ENCODE data around the gene ZNF322.

Gene ZNF322

GRCh38 chr6:26607434-26608230 is 51.9 kb downstream of the ZNF322 start:
- Histone ChIP-seq H3K4me3 (ENCODE audit: low read length) (no peak overlapping the region), H3K9ac (ENCODE audit: low read length) (no peak overlapping the region), H3K27ac (ENCODE audit: low read depth, low read length) (no peak overlapping the region), H3K36me3 (ENCODE audit: control insufficient read depth, insufficient read depth, low read length) (no peaks in the 10 kb centered on the region), H3K27me3 (ENCODE audit: control insufficient read depth, insufficient read depth, low read length) (no peaks in the 10 kb centered on the region), H3K4me1 (ENCODE audit: control insufficient read depth, insufficient read depth, low read length) (no peaks in the 10 kb centered on the region)

GRCh38 chr6:26604797-26605196 is 54.7 kb downstream of the ZNF322 start:
- H3K27ac ChIP-seq (ENCODE audit: low read depth, low read length) = no peak overlapping the region
- peaks cover 2% of the 10 kb centered on the region for H3K36me3 ChIP-seq (ENCODE audit: control insufficient read depth, insufficient read depth, low read length)
- H3K9ac ChIP-seq (ENCODE audit: low read length) = no peak overlapping the region
- no peaks in the 10 kb centered on the region for H3K4me1 ChIP-seq (ENCODE audit: control insufficient read depth, insufficient read depth, low read length)
- no peaks in the 10 kb centered on the region for H3K27me3 ChIP-seq (ENCODE audit: control insufficient read depth, insufficient read depth, low read length)
- H3K4me3 ChIP-seq (ENCODE audit: low read length) = no peak overlapping the region

GRCh38 chr6:26604026-26604425 is 55.5 kb downstream of the ZNF322 start:
- Histone ChIP-seq H3K4me1 (ENCODE audit: control insufficient read depth, insufficient read depth, low read length) (no peaks in the 10 kb centered on the region), H3K27ac (ENCODE audit: low read depth, low read length) (no peak overlapping the region), H3K9ac (ENCODE audit: low read length) (no peak overlapping the region), H3K36me3 (ENCODE audit: control insufficient read depth, insufficient read depth, low read length) (peaks cover 8% of the 10 kb centered on the region), H3K27me3 (ENCODE audit: control insufficient read depth, insufficient read depth, low read length) (no peaks in the 10 kb centered on the region), H3K4me3 (ENCODE audit: low read length) (no peak overlapping the region)

DNA sequence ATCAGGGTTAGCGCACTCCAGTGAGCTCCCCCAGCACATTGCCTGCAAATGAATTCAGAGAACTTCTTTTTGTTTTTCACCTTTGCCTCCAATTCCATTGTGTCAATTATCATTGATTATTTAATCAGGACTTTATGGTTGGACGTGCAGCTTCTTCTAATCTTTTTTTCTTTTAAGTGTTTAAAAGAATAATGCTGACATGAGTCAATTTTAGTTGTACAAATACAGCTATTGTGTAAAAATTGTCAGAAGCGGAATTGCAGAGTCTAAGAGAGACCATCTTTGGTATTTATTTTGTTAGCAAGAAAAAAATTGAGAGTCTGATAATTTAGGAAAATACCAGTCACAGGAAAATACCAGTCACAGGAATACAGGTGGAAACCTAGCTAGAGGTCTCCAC is 57.3 kb downstream of the ZNF322 start:
- no peaks in the 10 kb centered on the region for H3K27me3 ChIP-seq (ENCODE audit: control insufficient read depth, insufficient read depth, low read length)
- peaks cover 19% of the 10 kb centered on the region for H3K36me3 ChIP-seq (ENCODE audit: control insufficient read depth, insufficient read depth, low read length)
- H3K9ac ChIP-seq (ENCODE audit: low read length) = no peak overlapping the region
- no peak overlapping the region for H3K4me3 ChIP-seq (ENCODE audit: low read length)
- peaks cover 6% of the 10 kb centered on the region for H3K4me1 ChIP-seq (ENCODE audit: control insufficient read depth, insufficient read depth, low read length)
- H3K27ac ChIP-seq (ENCODE audit: low read depth, low read length) = no peak overlapping the region

DNA sequence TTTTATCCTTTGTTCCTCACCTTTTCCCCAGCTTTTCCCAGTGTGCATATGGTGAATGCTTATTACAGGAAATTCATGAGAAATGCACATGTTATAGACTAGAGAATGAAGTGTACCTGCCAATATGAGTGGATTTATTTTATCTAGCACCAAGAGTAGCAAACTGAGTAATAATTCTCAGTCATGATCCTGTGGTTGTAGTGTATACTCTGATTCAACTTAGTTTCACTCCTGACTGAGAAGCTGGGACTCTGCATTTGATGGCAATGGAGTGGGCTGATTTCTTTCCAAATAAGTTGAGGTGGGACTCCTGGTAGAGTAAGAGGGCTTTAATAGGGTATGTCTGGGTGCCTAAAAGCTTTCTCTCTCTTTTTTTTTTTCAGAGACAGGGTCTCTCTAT is 58.8 kb downstream of the ZNF322 start:
- peaks cover 19% of the 10 kb centered on the region for H3K36me3 ChIP-seq (ENCODE audit: control insufficient read depth, insufficient read depth, low read length)
- H3K9ac ChIP-seq (ENCODE audit: low read length) = no peak overlapping the region
- no peak overlapping the region for H3K27ac ChIP-seq (ENCODE audit: low read depth, low read length)
- no peak overlapping the region for H3K4me3 ChIP-seq (ENCODE audit: low read length)
- H3K4me1 ChIP-seq (ENCODE audit: control insufficient read depth, insufficient read depth, low read length) = peaks cover 6% of the 10 kb centered on the region
- H3K27me3 ChIP-seq (ENCODE audit: control insufficient read depth, insufficient read depth, low read length) = no peaks in the 10 kb centered on the region

DNA sequence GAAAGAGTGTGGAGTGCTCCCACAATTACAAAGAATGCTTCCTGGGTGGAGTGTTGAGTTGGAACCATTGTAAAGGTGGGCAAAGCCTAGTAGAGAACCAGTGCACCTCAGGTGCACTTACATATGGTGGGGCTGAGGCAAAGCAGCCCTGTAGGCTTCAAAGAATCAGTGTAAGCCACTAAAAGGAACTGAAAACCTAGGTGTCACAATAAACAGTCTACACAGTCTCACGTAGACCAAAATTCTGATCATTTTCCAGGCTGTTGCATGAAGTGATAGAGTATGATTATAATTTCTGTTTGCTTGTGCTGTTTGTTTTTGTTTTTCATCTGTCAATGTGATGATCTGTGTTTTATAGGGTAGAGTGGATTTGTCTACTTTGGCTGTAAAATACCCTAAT is 60.0 kb downstream of the ZNF322 start:
- peaks cover 2% of the 10 kb centered on the region for H3K27me3 ChIP-seq (ENCODE audit: control insufficient read depth, insufficient read depth, low read length)
- no peak overlapping the region for H3K27ac ChIP-seq (ENCODE audit: low read depth, low read length)

GRCh38 chr6:26599134-26599533 is 60.4 kb downstream of the ZNF322 start:
- peaks cover 2% of the 10 kb centered on the region for H3K27me3 ChIP-seq (ENCODE audit: control insufficient read depth, insufficient read depth, low read length)
- H3K36me3 ChIP-seq (ENCODE audit: control insufficient read depth, insufficient read depth, low read length) = peaks cover 19% of the 10 kb centered on the region
- H3K4me1 ChIP-seq (ENCODE audit: control insufficient read depth, insufficient read depth, low read length) = peaks cover 6% of the 10 kb centered on the region
- no peak overlapping the region for H3K9ac ChIP-seq (ENCODE audit: low read length)
- H3K4me3 ChIP-seq (ENCODE audit: low read length) = no peak overlapping the region
- H3K27ac ChIP-seq (ENCODE audit: low read depth, low read length) = no peak overlapping the region

More for the DNA sequence above, 60.0 kb downstream of the ZNF322 start:
- Histone ChIP-seq H3K36me3 (ENCODE audit: control insufficient read depth, insufficient read depth, low read length) (peaks cover 19% of the 10 kb centered on the region), H3K4me1 (ENCODE audit: control insufficient read depth, insufficient read depth, low read length) (peaks cover 6% of the 10 kb centered on the region), H3K9ac (ENCODE audit: low read length) (no peak overlapping the region), H3K4me3 (ENCODE audit: low read length) (no peak overlapping the region)

DNA sequence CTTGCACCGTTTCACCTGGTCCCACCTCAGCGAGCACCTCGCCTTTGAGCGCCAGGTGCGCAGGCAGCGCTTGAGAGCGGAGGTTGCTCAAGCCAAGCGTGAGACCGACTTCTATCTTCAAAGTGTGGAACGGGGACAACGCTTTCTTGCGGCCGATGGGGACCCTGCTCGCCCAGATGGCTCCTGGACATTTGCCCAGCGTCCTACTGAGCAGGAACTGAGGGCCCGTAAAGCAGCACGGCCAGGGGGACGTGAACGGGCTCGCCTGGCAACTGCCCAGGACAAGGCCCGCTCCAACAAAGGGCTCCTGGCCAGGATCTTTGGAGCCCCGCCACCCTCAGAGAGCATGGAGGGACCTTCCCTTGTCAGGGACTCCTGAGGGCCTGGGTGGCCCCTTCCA is 61.3 kb downstream of the ZNF322 start:
- Histone ChIP-seq H3K4me1 (ENCODE audit: control insufficient read depth, insufficient read depth, low read length) (peaks cover 6% of the 10 kb centered on the region), H3K27me3 (ENCODE audit: control insufficient read depth, insufficient read depth, low read length) (peaks cover 2% of the 10 kb centered on the region), H3K27ac (ENCODE audit: low read depth, low read length) (no peak overlapping the region), H3K36me3 (ENCODE audit: control insufficient read depth, insufficient read depth, low read length) (peaks cover 19% of the 10 kb centered on the region), H3K9ac (ENCODE audit: low read length) (no peak overlapping the region), H3K4me3 (ENCODE audit: low read length) (peak overlapping the region; percentile 87)

GRCh38 chr6:26597821-26598220 is 61.7 kb downstream of the ZNF322 start:
- Histone ChIP-seq H3K27ac (ENCODE audit: low read depth, low read length) (peak overlapping the region; percentile 57), H3K36me3 (ENCODE audit: control insufficient read depth, insufficient read depth, low read length) (peaks cover 19% of the 10 kb centered on the region), H3K4me3 (ENCODE audit: low read length) (peak overlapping the region; percentile 87), H3K27me3 (ENCODE audit: control insufficient read depth, insufficient read depth, low read length) (peaks cover 2% of the 10 kb centered on the region), H3K9ac (ENCODE audit: low read length) (peak overlapping the region; percentile 50), H3K4me1 (ENCODE audit: control insufficient read depth, insufficient read depth, low read length) (peaks cover 6% of the 10 kb centered on the region)

- Histone ChIP-seq H3K36me3 (ENCODE audit: control insufficient read depth, insufficient read depth, low read length) (peaks cover 19% of the 10 kb centered on the region), H3K27me3 (ENCODE audit: control insufficient read depth, insufficient read depth, low read length) (peaks cover 2% of the 10 kb centered on the region), H3K27ac (ENCODE audit: low read depth, low read length) (peak overlapping the region; percentile 57), H3K4me1 (ENCODE audit: control insufficient read depth, insufficient read depth, low read length) (peaks cover 6% of the 10 kb centered on the region), H3K9ac (ENCODE audit: low read length) (peak overlapping the region; percentile 50), H3K4me3 (ENCODE audit: low read length) (peak overlapping the region; percentile 87)
Observed at GRCh38 chr6:26597389-26597766, 62.2 kb downstream of the ZNF322 start.

DNA sequence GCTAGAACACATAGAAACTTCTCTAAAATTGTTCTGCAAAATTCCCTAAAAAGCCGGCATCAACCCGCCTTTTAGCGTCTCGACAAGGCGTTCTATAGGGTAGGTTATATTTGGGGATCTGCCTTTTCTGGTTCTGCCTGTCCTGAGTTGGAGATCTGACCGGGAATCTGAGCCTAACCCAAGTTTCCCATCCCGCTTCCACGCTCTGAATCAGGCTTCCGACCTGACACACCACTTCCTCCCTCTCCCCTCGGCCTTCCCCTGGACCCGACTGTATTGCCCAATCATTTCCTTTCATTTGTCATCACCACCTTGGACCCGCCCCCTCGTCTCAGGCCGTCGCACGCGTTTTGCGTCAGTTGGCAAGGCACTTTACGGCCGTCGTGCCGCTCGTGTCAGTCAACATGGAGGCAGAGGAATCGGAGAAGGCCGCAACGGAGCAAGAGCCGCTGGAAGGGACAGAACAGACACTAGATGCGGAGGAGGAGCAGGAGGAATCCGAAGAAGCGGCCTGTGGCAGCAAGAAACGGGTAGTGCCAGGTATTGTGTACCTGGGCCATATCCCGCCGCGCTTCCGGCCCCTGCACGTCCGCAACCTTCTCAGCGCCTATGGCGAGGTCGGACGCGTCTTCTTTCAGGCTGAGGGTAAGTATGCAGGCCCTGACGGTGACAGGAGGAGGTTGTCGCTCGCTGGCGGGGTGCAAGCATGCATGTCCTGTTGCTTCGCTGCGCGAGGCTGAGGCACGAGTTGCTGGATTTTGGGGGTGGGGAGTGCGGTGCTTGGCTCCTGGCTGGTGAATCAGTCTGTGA is 62.8 kb downstream of the ZNF322 start, which contains the start of gene ABT1:
ABT1 (plus strand) TSS at position 375 of the 810 bp plus-strand sequence; CDS start at position 405, 30 bp downstream.
- Histone ChIP-seq H3K27me3 (ENCODE audit: control insufficient read depth, insufficient read depth, low read length) (peaks cover 2% of the 10 kb centered on the region), H3K9ac (ENCODE audit: low read length) (peak within 1 kb of the TSS; percentile 99), H3K4me3 (ENCODE audit: low read length) (peak within 1 kb of the TSS; percentile 87), H3K27ac (ENCODE audit: low read depth, low read length) (peak within 1 kb of the TSS; percentile 77), H3K4me1 (ENCODE audit: control insufficient read depth, insufficient read depth, low read length) (peaks cover 6% of the 10 kb centered on the region), H3K36me3 (ENCODE audit: control insufficient read depth, insufficient read depth, low read length) (peaks cover 19% of the 10 kb centered on the region)

GRCh38 chr6:26595669-26596269 is 63.8 kb downstream of the ZNF322 start:
- Histone ChIP-seq H3K4me3 (ENCODE audit: low read length) (peak overlapping the region; percentile 72), H3K36me3 (ENCODE audit: control insufficient read depth, insufficient read depth, low read length) (peaks cover 19% of the 10 kb centered on the region), H3K27me3 (ENCODE audit: control insufficient read depth, insufficient read depth, low read length) (peaks cover 2% of the 10 kb centered on the region), H3K27ac (ENCODE audit: low read depth, low read length) (peak overlapping the region; percentile 72), H3K9ac (ENCODE audit: low read length) (no peak overlapping the region), H3K4me1 (ENCODE audit: control insufficient read depth, insufficient read depth, low read length) (peaks cover 6% of the 10 kb centered on the region)
